Mammary epithelial cell (primary cell): ENCODE measurements around the gene KIF4B.
"Not testable (repeated sequence)": the region's sequence is repeated elsewhere in the genome, so short reads cannot be mapped to it uniquely, and the experiment has no call there.

ENCODE experiments used
- CTCF ChIP-seq, 2 donors: IDR thresholded peaks in 1 of 2; conservative IDR thresholded peaks in 1 of 2; 2 replicates each; pipeline ENCODE4 v1.5.1; 2011 to 2012; ENCODE audit warnings: inconsistent platforms in 2 of 2, low read length in 2 of 2, mild to moderate bottlenecking in 2 of 2, control low read depth in 1 of 2, low read depth in 1 of 2; ENCODE audit not compliant: insufficient read depth in 1 of 2; ENCODE audit errors: extremely low read depth in 1 of 2
- EZH2 ChIP-seq: IDR thresholded peaks from 2 replicates; pipeline ENCODE4 v1.6.1; 2012; ENCODE audit warnings: low read length, inconsistent platforms, borderline replicate concordance

GRCh38 chr5:154978294-154978693 is 35.3 kb upstream of the KIF4B start:
- not testable (repeated sequence) for TF ChIP-seq CTCF (conservative IDR thresholded peaks at IDR 0.05 in 1 of 2, IDR thresholded peaks at IDR 0.05 in 1 of 2; ENCODE audit: extremely low read depth in 1 of 2, insufficient read depth in 1 of 2, low read depth in 1 of 2, low read length in 2 of 2); EZH2
